Heart left ventricle (tissue), 13 donors: ENCODE data around the gene OXLD1.

Source experiments
- CTCF ChIP-seq, 12 donors: fragments of 200-600 bp; sonication (generic) in 4 of 12; IDR thresholded peaks; one replicate each; pipeline versions ENCODE4 v1.5.0 to v1.8.0; 2018 to 2022; ENCODE audit warnings: antibody characterized with exemption in 12 of 12, mild to moderate bottlenecking in 5 of 12
- POLR2A ChIP-seq, 2 donors: fragments of 450-650 bp; IDR thresholded peaks; one replicate each; pipeline ENCODE4 v1.6.1; 2017; ENCODE audit warnings: antibody characterized with exemption in 2 of 2, mild to moderate bottlenecking in 2 of 2, moderate library complexity in 2 of 2
- donor health status: ischemic (EF 13 %, LVEDD 7.1; RV severe dilation, severe dysfunction).
- donor health status: DM: no; HTN: yes; CAD: no.
- donor health status: DM: no; HTN: no; CAD: no.
- donor health status: ischemic (EF 25% LVEDD 6.9; RV normal size, moderate dysfunction).
- donor health status: ischemic (EF 25% LVEDD 5.7; RV mildly dilated, moderate dysfunction).
- donor health status: ischemic (EF 35%, LVEDD 5.7; RV mildly dilated, moderate dysfunction).
- donor health status: nonischemic (EF 11% LVEDD 7.7; RV severe dilation, severe dysfunction).
- donor health status: DM: yes; HTN: yes; CAD: no.
- donor health status: PGD.
- donor health status: ischemic (EF 29% LVEDD 5.4; RV normal size, mild dysfunction).
- donor health status: nonischemic (EF 23%, LVEDD 6.1; RV moderate dilation, normal function).

- TF ChIP-seq CTCF (IDR thresholded peaks at IDR 0.05), result no peak
- no peak for TF ChIP-seq POLR2A (IDR thresholded peaks at IDR 0.05)
Observed at GRCh38 chr17:81706232-81706611, 39.8 kb upstream of the OXLD1 start.
